Frontal cortex (tissue), 4 donors: ENCODE data around the gene SFN. TPM values are rescaled to one million over a fixed set of nuclear protein-coding genes. Genes with fewer than 3 reads are reported as not detected.
"Not testable (repeated sequence)": the region's sequence is repeated elsewhere in the genome, so short reads cannot be mapped to it uniquely, and the experiment has no call there.

Experiments used
- DNase-seq, 2 donors: peaks; one replicate each; pipeline ENCODE4 v3.0.0; 2012; ENCODE audit warnings: low spot score in 2 of 2
- FAIRE-seq: peaks from 2 replicates; lab custom pipeline; 2012; peaks lifted over from hg19 to GRCh38; lab: Jason Lieb, UNC
- total RNA-seq: library from RNA; depleted of rRNA; stranded (reverse); fragments of >200 nt; gene quantifications from one replicate; pipeline ENCODE4 v1.2.3, GENCODE V29; 2014
- donor health status: control.
- donor health status: control.
- donor health status: control.

Gene SFN
- under 0.01 TPM for total RNA-seq

DNA sequence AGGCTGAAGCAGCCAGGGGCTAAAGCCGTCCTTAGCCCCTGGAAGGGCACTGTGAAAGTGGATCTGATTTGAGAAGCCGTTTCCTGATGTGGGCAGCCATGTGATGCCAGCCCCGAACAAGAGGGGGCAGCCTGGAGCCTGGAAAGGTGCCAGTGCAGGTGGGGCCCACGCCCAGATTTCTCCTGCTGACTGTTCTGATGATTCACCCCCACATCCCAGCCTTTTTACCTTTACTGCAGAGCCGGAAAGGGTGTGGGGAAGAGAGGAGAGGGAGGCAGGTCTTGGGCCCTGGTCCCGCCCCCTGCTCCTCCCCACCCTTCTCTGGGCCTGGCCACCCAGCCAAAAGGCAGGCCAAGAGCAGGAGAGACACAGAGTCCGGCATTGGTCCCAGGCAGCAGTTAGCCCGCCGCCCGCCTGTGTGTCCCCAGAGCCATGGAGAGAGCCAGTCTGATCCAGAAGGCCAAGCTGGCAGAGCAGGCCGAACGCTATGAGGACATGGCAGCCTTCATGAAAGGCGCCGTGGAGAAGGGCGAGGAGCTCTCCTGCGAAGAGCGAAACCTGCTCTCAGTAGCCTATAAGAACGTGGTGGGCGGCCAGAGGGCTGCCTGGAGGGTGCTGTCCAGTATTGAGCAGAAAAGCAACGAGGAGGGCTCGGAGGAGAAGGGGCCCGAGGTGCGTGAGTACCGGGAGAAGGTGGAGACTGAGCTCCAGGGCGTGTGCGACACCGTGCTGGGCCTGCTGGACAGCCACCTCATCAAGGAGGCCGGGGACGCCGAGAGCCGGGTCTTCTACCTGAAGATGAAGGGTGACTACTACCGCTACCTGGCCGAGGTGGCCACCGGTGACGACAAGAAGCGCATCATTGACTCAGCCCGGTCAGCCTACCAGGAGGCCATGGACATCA lies at the start of gene SFN:
TSS of gene SFN (plus strand) at position 369 of the 904 bp plus-strand sequence. CDS start at position 433, 64 bp downstream.
- FAIRE-seq (no peak), DNase-seq (no peak)

DNA sequence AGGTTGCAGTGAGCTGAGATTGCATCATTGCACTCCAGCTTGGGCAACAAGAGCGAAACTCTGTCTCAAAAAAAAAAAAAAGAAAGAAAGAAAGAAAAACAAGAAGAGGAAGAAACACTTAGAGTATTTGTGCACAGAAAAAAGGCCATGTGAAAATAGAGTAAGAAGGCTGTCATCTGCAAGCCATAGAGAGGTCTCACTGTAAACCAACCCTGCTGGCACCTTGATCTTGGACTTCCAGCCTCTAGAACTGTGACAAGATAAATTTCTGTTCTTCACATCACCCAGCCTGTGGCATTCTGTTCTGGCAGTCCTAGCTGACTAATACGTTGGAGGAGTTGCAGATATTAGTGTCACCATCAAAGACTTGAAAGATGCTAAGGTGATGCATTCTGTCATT lies 48.6 kb upstream of the SFN start:
- FAIRE-seq (no peak), DNase-seq (no peak)

DNA sequence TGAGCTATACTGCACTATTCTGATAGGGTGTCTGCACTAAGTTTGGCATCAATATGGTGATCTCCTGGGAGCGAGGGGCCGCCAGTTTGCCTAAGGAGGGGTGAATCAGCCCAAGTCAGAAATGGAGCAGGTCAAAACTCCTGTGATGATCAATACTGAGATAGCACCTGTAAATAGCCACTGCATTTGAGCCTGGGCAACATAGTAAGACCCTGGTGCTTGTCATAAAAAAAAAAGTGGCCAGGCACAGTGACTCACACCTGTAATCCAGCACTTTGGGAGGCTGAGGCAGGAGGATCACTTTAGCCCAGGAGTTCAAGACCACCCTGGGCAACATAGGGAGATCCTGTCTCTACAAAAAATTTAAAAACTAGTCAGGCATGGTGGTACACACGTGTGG lies 48.1 kb upstream of the SFN start:
- no peak for FAIRE-seq

DNA sequence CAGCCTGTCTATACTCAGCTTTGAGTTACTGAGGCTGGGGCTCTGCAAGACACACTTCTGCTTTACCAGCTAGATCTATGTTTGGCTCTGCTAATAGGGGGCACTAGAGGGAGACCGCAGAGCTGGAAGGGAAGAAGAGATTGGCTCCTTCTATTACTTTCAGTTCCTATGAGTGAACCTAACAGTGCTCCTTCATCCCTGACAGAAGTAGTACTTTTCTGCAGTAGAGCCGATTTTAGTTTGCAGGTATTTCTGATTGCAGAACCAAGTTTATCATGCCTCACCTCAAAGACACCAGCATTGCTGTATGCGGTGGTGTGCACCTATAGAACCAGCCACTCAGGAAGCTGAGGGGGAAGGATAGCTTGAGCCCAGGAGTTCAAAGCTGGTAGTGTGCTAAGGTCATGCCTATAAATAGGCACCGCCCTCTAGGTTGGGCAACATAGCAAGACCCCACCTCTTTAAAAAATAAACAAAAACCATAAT lies 42.1 kb upstream of the SFN start:
- DNase-seq = no peak
- no peak for FAIRE-seq

More for the DNA sequence above, 48.1 kb upstream of the SFN start:
- DNase-seq = no peak

DNA sequence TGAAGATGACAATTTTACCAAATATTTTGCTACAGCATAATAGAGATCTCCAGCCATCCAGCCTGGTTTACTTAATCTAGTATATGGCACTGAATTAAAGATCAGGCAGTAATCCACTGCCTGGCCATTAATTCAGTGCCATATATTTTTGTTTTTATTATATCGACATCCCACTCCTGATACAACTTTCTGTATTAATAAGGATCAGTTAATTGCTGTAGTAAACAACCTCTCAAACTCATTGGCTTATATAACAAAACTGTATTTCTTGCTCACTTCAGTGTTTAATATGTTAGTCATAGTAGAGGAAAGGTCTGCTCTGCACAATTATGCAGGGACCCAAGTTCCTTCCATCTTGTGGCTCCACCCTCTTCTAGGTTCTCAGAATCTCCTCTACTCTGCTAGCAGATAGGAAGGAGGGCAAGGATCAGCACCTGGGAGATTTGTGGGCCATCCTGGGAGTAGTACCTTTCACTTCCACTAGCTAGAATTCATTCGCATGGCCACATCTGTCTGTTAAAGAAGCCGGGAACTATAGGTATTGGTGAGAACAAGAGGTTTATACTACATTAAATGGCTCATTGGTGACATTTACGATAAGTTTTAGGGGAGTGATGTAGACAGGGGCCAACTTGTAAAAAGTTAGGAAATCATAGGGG lies 40.1 kb upstream of the SFN start:
- DNase-seq (no peak), FAIRE-seq (no peak)

DNA sequence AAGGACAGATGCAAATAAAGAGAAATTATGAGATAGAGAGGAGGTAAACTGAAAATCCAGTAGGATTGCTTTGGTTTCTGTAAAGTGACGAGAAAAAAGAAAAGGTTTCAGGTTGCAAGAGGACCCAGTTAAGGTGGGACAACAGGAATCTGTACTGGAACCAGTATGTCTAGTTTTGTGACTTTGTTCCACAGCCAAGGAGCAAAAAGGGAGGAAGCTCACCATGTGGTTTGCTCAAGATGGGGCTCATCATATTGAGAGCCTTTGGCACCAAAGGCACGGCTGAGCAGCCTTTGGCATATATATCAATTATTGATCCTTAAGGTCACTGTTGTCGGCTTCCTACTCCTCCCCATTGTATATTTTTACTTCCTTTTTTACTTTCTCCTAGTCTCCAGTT lies 38.2 kb upstream of the SFN start:
- FAIRE-seq = no peak
- no peak for DNase-seq

DNA sequence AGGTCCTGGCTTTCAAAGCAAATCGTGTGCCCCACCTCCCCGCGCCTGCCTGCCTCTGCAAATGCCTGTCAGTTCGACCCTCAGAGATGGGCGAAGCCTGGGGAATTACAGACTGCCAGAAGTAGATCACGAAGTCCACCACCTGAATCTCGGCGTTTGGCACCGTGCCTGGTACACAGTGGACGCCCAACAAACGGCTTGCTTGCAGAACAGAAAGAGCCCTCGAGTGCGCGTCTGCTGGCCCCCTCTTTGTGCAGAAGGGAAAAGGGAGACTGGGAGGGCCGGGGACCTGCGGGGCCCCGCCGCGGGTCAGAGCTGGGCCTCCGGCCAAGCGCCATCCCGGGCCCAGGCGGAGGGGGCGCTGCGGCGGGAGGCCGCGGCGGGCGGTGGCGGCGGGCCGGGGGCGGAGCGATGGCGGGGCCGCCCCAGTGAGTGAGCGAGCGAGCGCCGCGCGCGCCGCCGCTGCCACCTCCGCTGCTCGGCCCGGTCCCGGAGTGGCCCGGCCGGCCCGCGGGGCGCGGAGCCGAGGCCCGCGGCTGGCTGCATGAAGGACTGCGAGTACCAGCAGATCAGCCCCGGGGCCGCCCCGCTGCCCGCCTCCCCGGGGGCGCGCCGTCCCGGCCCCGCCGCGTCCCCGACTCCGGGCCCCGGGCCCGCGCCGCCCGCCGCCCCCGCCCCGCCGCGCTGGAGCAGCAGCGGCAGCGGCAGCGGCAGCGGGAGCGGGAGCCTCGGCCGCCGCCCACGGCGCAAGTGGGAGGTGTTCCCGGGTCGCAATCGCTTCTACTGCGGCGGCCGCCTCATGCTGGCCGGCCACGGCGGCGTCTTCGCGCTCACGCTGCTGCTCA lies 36.5 kb upstream of the SFN start, which contains the start of gene ZDHHC18:
TSS of gene ZDHHC18 (plus strand) at position 428 of the 845 bp plus-strand sequence. CDS start at position 545, 117 bp downstream.
- DNase-seq (peak; percentile 88 to 89), FAIRE-seq (no peak)

DNA sequence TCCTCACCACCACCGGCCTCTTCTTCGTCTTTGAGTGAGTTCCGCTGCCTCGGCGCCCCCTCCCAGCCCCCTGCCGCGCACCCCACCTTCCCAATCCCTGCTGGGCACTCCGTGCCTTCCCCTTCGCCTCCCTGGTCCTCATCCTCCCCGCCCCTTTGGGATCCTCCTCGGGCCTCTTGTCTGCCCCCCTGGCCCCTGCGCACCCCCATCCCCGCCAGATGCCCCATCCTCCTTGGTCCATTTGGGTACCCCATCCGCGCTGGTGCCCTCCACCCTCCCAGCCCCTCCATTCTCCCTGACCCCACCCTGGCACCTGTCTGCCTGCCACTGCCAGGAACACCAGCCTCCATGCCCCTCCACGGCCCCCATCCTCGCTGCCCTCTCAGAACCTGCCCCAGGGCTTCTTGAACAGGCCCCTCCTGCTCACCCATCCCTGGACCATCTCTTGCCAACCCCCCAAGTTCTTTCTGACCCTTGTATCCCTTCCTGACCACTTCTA lies 35.8 kb upstream of the SFN start:
- no peak for DNase-seq
- no peak for FAIRE-seq

DNA sequence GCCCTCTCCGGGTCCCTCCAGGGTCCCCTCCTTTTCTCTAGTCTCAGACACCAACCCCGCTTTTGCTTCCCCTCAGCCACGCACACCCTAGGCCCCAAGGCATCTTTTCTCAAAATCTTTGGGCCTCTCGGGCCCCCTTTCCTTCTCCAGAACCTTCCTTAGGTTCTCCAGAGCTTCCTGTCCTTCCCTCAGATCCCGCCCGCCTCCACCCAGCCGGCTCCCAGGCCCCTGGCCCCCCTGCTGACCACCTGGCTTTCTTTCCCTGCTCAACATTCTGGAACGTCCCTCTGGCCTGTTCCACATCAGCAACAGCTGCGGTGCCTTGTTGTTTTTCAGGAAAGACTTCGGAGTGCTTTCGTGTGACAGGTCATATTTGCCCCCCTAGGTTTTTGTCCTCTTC lies 35.3 kb upstream of the SFN start:
- FAIRE-seq = no peak
- DNase-seq = no peak

DNA sequence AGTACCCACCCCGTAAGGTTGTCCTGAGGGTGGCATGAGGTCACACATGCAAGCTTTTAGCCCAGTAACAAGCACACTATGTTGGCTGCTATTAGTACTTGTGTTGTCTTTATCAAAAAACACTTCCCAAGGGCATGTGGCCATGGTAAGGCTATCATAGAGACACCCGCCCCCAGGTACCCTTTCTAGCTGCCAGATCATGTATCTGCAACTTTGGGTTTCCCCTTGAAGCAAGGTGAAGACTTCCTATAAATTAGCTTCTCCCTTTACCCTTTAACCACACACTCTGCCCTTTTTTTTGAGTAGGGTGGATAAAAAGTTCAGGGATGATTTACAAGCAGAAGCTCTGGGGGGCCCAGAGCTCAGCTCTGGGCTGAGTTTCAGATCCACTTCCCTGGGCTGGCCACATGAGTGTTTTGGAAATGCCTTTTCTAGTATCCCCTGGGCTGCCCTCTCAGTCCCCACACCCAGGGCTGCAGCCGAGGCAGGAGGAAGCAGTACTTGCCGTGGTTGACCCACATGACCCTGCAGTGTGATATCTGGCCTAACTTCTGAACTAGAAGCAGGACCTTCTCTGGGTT lies 34.4 kb upstream of the SFN start:
- DNase-seq (no peak), FAIRE-seq (no peak)

DNA sequence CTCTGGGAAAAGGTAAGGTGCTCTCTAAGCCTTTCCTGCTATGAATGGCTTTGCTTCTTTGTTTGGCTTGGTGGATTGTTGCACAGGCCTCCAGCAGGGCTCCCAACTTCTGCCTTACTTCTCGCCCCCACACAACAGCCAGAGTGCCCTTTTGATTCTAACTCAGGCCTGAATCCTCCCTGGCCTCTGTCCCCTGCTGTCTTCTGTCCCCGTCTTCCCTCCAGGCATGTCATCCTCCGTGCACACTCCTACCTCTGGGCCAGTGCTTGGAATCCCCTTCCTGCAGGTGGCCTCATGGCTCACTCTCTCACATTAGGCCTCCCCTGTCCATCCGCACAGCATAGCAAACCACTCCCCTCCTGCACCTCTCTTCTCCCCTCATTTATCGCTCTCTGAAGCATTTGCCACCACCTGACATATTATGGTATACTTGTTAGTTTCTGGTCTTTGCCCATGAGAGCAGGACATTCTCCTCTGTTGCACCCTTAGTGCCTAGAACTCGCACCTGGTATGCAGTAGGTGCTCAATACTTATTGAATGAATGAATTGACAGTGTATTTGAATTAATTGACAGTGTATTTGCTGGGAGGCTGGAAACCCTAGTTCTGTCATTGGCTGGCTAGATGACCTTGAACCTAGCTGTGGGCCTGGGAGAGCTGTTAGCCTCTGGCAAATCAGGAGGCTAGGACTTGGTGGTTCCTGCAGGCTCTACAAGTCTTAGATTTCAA lies 33.6 kb upstream of the SFN start:
- DNase-seq (no peak), FAIRE-seq (no peak)

DNA sequence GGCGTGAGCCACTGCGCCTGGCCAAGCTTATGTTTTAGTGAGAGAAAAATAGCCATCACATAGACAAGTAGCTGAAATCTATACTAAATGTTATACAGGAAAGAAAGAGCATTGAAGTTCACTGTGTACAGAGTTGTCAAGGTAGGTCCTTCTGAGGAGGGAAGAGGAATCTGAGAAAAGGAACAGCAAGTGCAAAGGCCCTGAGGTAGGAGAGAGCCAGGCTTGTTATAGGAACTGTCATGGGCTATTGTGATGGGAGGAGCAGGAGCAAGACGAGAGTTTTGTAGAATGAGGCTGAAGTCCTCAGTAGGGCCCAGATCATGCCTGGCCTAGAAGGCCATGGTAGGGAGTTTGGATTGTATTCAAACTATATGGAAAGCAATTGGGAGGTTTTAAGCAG lies 31.9 kb upstream of the SFN start:
- no peak for FAIRE-seq
- no peak for DNase-seq

DNA sequence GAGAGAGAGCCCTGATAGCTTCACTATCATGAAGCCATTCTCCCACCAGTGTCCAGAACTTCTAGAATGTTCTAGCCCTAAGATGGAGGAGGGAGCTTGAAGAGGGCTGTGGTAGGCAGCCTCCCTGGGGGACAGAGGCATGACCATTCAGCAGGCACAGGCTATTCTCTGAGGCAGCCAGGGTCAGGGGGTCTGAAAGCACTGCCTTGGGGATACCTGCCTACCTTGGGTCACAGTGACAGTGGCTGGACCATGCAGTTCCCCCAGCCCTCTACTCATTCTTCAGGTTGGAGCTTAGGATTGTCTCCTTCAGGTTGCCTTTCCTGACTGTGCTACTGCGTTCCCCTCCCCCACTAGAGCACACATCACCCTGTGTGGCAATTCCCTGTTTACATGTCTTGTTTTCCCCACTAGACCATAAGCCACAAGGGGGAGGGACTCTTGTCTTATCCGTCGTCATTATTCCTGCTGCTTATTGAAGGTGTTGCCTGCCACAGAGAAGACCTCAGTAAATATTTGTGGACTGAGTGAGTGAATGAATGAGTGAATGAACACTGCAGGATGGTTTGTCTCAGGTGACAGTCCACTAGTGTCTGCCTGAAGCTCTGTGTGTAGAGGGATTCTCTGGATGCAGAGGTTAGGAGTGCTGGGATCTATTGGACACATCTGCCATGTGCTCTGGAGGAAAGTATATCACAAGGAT lies 31.3 kb upstream of the SFN start:
- FAIRE-seq = no peak

DNA sequence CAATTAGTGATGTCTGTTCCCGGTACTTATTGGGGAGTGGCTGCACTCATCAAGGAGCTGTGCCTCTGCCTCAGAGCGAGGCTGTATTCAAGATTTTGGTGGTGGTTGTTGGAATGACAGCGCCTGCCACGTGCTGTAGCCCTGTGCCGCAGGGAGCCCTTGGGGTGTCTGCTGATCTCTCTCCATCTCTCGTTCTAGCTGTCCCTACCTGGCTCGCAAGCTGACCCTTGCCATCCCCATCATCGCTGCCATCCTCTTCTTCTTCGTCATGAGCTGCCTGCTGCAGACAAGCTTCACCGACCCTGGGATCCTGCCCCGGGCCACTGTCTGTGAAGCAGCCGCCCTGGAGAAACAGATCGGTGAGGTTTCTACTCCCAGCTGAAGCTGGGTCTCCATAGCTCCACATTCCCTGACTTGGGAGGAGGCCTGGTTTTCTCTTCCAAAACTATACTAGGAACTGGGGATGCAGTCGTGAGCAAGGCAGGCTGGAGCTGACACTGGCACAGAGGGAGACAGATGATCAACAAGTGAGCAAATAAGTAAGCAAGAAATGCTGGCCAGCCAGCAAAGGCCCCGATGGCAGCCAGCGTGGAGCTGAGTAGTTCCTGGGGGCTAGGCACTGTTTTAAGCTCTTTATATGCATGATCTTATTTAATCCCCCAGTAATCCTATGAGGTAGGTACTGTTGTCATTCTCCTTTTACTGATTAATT lies 30.5 kb upstream of the SFN start:
- DNase-seq (no peak), FAIRE-seq (no peak)

More for the DNA sequence above, 31.3 kb upstream of the SFN start:
- no peak for DNase-seq

DNA sequence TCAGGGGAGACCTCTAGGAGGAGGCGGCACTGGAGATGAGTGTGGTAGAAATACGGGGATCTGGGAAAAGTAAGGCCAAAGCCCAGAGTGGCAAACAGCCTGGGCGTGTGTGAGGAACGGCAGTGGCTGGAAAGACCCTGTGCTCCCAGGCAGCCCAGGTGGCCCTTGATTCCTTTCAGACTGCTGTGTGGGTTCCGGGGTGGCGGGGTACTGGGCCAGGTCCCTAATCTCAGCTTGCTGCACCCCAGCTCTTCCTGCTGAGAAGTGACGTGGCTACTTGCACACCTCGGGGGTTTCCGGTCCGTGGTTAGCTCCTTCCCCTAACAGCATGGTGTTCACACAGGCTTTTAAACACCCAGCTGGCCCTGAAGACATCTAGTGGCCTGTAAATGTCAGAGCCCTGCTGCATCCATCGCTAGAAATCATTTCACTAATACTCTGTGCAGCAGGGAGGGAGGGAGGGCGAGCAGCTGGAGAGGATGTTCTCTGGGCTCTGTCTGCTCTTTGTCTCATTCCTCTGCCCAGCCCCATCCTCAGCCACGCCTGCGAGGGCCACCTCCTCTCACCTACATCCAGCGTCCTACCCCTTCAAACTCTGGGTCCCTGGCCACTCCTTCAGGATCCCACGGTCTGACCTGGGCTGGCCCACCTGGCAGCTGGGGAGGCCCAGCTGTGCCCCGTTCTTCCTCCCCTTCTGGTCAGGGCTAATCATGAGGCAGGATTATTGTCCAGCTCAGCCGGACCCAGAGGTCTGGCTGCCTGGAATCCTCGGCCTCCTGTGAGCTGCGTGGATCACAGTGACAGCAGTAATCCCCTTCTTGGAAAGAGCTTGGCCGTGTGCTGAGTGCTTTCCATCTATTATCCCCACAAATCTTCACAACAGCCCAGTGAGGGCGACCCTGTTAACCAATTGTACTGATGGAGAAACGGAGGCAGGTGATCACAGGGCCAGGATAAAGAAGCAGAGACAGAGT lies 29.2 kb upstream of the SFN start:
- no peak for FAIRE-seq
- no peak for DNase-seq

DNA sequence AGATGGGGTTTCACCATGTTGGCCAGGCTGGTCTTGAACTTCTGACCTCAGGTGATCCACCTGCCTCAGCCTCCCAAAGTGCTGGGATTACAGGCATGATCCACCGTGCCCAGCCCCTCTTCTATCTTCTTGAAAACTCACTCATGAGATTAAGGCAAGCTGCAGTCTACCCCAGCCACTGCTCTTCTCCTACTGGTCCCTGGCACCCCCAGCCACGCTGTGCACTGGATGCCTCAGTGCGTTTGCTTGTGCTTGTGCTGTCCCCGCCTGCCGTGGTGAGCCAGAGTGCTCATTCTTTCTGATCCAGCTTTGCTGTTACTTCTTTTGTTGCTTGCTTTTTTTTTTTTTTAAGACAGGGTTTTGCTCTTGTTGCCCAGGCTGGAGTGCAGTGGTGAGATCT lies 25.3 kb upstream of the SFN start:
- DNase-seq, FAIRE-seq: not testable (repeated sequence)
